NCI-H82 treated with DMSO at 0.1 percent for 48 hours (cell line): ENCODE data around the gene NOX1.
"Not testable (repeated sequence)": the region's sequence is repeated elsewhere in the genome, so short reads cannot be mapped to it uniquely, and the experiment has no call there.

Source experiments
- DNase-seq: peaks from one replicate; lab custom pipeline; 2025; ENCODE audit not compliant: unreplicated experiment; lab: John Stamatoyannopoulos, UW

Gene NOX1

DNA sequence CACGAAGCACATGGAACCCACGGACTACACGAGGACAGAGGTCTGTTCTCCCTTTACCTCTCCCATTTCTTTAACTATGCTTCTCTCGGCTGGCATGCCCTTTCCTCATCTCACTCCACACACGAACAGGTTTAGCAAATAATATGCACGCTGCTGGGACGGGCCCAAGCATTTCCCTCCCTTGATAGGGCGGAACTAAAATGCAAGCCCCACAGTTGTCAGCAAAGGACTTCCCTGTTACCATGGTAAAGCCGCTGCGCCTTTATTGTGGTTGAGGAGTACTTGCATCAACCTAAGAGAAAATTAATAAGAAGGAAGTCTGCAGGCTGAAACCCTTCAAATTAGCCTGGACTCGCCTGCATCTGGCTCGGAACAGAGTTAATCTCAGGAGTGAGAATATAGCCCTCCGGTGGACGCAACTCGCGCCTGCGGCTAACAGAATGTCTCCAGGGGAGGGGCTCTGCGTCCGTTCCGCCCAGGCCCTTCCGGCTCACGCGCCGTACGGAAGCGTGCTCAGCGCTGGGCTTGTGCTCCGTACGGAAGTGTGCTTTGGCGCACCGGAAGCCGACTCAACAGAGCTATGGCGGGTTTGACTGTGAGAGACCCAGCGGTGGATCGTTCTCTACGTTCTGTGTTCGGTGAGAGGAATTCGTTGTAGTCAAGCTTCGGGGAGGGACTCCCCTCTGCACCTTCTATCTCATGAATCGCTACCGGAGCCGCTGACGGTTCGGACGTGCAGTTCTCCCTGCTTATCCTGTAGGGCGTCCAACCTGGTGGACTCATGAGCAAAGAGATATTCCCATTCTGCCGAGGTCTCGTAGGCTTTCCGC lies 54.1 kb downstream of the NOX1 start, which contains the start of gene CSTF2:
TSS of gene CSTF2 (plus strand) at position 555 of the 830 bp plus-strand sequence. CDS start at position 581, 26 bp downstream.
- peak; percentile 70 for DNase-seq

DNA sequence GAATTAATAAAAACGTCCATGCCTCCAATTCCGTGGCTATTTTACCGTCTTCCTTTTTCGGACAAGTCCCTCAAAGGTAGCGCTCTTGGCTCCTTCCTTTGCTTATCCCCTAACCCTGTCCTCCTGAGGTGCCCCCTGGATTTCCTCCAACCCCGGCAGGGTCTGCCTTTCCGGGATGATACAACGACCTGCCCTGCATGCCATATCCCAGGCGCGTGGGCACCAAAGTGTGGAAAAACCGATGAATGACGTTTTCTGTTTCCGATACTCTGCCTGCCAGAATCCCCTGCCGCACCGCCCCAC lies 54.7 kb downstream of the NOX1 start:
- DNase-seq = no peak

DNA sequence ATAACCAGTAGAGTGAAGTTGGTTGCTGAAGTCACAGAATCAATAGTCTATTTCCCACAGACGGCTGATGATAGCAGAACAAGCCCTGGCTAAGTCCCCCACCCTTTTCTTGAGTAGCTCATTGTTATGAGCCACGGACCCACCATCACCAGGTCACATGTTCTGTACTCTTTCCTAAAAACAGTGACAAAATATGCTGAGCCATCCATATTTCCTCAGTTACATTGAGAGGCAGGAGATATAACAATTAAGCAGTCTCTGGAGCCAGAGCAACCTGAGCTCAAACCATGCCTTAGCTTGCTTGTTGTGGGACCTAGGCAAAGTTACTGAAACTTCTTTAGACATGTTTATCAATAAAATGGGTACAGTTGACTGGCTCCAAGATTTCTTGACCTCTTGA lies 56.8 kb downstream of the NOX1 start:
- DNase-seq = no peak

DNA sequence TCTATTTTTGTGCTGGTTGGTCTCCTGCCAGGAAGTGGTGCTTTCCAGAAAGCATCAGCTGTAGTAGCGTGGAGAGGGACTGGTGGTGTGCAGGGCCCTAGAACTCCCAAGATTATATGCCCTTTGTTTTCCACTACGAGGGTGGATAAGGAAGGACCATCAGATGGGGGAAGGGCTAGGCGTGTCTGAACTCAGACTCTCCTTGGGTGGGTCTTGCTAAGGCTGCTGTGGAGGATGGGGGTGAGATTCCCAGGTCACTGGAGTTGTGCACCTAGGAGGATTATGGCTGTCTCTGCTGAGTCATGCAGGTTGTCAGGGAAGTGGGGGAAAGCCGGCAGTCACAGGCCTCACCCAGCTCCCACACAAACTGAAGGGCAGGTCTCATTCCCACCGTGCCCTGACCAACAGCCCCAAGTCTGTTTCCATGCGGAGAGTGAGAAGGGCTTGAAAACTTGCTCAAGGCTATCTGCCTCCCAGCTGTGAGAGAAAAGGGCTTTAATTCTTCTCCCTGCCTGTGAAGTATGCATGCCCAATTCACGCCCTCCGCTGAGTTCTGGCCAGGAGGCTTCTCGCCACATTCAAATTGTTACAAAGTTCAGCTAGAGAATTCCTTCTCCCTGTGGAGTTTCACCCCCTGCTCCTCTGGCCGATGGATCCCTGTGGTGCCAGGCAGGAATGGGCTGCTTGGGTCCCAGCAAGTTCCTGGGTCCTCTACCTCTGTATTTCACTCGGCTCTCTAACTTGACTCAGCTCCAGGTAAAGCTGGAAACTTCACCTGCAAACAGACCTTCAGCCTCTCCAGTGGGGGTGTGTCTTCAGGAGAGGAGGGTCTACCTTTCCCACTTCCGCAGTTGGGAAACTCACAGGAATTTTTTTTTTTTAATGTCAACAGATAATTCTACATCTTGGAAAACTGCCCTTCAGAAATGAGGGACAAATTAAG lies 61.7 kb downstream of the NOX1 start:
- no peak for DNase-seq

DNA sequence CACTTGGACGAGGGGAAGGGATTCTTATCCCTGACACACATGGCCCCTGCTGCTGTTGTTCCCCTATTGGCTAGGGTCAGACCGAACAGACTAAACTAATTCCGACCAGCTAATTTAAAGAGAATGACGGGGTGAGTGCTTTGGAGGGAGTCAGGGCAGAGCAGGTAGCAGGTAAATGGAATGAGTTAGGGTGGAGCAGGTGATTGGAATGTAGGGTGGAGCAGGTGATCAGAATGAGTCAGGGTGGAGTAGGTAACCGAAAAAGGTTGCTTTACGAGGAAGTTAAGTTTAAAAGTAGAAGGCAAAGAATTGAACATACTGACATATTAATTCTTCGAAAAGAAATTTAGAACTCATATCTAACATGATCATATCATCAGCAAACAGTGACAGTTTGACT lies 65.9 kb downstream of the NOX1 start:
- not testable (repeated sequence) for DNase-seq

DNA sequence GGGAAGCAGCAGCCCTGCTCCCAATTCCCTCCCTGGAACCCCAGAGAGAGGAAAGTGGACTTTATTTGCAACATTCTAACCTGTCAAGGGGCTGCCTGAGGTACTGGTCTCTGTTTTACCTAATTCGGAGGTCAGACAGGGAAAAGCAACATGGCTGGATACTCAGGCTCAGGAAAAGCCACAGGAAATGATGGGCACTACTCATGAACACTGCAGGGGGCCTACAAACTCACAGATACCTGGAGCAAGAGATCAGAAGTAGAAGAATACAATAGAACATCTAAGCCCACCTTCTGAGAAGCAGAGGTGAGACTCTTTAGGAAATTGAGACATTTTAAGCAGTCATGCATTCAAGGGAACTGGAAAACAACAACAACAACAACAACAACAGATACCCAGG lies 69.4 kb downstream of the NOX1 start:
- DNase-seq = no peak

DNA sequence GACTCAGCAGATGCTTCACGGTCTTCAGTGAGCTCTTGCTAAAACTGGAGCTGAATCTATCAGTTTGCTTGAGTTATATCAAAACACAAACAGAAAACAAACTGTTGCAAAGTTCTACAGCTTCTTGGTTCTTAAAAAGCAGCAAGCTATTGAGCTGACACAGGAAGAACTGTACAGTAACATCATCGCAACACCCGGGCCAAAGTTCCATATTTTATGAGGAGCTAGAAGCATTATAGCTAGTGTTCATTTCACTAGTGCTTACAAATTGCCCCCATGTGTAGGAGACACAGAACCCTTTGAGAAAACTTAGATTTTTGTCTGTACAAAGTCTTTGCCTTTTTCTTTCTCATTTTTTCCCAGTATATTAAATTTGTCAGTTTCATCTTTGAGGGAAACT lies 71.3 kb downstream of the NOX1 start:
- no peak for DNase-seq

DNA sequence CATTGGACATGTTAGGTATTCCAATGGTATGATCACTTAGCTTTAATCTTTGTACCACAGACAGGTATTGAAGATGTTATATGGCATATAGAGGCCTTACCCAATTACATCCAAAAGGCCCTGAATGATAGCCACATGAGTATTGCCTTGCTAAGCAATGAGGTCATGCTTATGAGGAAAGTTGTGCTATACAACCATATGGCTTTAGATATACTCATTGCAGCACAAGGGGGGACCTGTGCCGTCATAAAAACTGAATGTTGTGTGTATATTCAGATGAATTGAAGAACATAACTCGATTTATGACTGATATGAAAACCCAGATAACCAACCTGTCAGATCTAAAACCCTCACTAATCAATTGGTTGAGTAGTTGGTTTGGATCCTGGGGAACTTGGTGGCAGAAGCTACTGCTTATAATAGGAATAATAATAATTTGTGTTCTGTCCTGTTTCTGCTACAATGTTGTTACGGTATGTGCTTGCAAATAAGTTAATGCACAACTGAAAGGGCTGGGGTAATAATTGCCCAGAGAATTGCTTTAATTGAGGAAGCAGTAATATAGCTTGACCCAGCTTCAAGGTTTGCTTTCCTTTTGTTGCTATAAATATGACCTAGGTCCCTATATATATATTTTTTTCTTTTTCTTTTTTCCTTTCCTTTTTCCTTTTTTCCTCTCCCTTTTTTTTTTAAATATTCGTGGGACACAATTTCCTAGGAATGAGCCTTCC lies 75.5 kb downstream of the NOX1 start:
- no peak for DNase-seq

DNA sequence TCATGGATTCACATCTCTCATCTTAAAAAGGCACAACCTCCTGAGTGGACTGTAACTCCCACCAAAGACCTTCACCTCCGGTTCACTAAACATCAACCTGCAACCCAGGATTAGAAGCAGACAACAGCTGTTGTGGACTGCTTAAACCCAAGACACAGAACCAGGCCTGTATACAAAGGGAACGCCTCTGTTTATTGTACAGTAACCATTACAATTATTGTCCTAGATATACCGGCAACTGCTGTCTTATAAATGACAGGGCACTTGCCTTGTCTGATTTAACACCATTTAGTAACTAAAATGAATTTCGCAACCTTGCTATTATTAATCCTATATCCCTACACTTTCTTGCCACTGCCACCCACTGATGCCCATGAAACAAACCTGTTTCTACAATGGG lies 76.8 kb downstream of the NOX1 start:
- no peak for DNase-seq

DNA sequence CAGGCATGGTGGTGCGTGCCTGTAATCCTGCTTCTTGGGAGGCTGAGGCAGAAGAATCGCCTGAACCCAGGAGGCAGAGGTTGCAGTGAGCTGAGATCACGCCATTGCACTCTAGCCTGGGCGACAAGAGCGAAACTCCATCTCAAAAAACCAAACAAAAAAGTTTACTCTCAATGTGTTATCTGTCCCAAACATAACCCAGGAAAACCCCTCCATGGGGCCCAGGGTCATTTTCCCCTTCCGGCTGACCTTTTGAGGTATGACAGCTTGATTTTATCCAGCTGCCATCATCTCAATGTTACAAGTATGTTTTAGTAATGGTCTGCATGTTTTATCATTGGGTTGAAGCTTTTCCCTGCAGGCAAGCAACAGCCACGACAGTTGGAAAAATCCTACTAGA lies 77.8 kb downstream of the NOX1 start:
- not testable (repeated sequence) for DNase-seq
